Epithelial cell of proximal tubule (primary cell): ENCODE data around the gene TMEM131L. TPM values are rescaled to one million over a fixed set of nuclear protein-coding genes. Genes with fewer than 3 reads are reported as not detected.

Source experiments
- DNase-seq: peaks from one replicate; pipeline ENCODE4 v3.0.0-alpha.2; 2011; ENCODE audit warnings: low read depth
- H3K4me3 ChIP-seq: 2 replicates; pipeline ENCODE4 v1.5.1; 2011; ENCODE audit warnings: low read depth, mild to moderate bottlenecking, low read length
- total RNA-seq: library from RNA; depleted of rRNA; stranded (reverse); fragments of >200 nt; gene quantifications from 2 replicates; pipeline ENCODE4 v1.2.3, GENCODE V29; 2015
- TF ChIP-seq, protein P1 (sequence below): conservative IDR thresholded peaks from 2 replicates; pipeline ENCODE4 v1.5.1; 2012; ENCODE audit warnings: low read depth, mild to moderate bottlenecking, low read length

Gene TMEM131L
- total RNA-seq, 1 donor from 2014 or later, result 4.5 TPM

DNA sequence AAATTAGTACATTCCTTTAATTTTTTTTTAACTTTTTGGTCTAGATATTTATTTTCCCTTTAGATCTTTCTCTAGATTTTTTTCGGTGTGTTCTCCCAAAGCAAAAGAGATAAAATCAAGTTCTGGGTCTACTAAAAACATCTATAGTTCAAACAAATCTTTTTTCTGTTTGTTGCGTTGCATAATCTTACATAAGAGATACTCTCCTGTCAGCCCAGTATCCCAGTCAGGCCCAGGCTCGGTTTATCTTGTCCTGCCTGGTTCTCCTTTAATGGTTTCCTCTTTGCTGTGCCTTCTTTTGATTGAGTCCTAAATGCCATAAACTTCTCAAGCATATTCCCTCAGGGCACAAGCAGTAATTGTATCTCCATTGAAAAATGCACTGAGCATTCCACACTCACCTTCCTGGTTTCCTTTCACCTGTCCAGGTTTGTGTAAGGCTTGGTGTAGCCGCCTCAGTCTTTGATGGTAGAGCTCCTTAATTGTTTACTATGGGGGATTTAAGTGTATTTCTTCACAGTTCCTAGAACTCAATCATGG is 104.9 kb downstream of the TMEM131L start:
- no peak overlapping the region for H3K4me3 ChIP-seq
- no peak for DNase-seq
- TF ChIP-seq, protein P1, sequence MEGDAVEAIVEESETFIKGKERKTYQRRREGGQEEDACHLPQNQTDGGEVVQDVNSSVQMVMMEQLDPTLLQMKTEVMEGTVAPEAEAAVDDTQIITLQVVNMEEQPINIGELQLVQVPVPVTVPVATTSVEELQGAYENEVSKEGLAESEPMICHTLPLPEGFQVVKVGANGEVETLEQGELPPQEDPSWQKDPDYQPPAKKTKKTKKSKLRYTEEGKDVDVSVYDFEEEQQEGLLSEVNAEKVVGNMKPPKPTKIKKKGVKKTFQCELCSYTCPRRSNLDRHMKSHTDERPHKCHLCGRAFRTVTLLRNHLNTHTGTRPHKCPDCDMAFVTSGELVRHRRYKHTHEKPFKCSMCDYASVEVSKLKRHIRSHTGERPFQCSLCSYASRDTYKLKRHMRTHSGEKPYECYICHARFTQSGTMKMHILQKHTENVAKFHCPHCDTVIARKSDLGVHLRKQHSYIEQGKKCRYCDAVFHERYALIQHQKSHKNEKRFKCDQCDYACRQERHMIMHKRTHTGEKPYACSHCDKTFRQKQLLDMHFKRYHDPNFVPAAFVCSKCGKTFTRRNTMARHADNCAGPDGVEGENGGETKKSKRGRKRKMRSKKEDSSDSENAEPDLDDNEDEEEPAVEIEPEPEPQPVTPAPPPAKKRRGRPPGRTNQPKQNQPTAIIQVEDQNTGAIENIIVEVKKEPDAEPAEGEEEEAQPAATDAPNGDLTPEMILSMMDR, result no peak

DNA sequence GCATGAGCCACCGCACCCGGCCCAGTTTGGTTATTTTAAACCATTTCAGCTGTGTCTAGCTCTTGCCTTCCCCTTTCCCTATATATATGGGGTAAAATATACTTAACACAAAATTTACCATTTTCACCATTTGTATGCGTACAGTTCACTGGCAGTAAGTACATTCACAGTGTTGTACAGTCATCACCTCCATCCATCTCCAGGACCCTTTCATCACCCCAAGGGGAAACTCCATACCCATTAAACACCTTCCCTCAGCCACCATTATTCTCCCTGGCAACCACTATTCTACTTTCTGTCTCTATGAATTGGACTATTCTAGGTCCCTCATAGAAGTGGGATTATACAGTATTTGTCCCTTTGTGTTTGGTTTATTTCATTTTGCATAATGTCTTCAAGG is 106.4 kb downstream of the TMEM131L start:
- TF ChIP-seq, protein P1, result no peak
- no peak overlapping the region for H3K4me3 ChIP-seq
- no peak for DNase-seq

DNA sequence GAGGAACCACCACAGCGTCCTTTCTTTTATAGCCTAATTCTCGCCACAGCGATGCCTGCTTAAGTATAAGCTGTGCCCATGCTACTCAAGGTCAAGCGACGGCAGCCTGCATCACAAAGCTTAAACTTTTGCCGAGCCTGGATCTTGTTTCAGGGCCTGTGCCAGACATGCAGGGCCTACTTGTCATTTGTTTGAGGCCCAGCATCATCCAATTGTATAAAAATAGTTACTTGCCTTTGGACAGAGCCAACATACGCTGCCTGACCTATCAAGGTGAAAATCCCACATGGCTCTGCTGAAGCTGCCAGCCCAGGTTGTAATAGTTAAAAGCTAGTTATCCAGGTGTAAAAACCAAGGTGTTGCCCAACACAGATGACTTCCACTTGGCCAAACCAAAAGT is 107.1 kb downstream of the TMEM131L start:
- no peak overlapping the region for H3K4me3 ChIP-seq
- TF ChIP-seq, protein P1, result no peak
- DNase-seq, result no peak

DNA sequence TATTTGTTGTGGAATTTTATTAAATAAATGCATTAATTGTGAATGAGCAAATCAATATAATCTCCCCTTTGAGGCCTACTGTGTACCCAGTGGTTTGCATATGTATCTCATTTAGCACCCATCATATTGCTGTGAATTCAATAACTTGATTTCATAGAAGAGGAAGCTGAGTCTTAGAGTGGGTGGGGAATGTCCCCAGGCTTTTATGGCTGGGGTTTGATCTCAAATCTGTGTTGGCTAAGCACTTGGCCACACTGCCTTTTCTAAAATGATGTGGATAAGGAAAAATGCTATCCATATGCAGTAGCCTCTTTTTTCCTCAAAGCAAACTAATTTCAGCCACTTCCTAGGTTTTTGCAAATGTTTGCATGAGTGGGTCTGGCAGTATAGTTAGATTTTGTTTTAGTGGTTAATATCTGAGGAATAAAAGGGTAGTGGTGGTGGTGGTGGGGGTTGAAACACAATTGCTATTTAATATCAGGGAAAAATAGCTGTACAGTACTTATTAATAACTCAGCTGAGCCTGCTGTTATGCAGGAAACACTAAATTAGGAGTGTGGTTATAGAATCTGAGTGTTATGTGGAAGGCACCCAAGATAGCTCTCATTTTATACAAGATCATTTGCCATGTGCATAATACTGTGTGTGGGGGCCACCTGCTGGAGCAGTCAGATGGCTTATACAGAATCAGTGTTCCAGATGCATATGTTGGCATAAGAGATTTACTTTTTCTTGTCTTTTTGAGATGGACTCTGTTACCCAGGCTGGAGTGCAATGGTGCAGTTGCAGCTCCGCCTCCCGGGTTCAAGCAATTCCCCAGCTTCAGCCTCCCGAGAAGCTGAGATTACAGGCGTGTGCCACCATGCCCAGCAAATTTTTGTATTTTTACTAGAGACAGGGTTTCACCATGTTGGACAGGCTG is 108.0 kb downstream of the TMEM131L start:
- no peak overlapping the region for H3K4me3 ChIP-seq
- TF ChIP-seq, protein P1, result peak; percentile 78
- DNase-seq, result no peak

DNA sequence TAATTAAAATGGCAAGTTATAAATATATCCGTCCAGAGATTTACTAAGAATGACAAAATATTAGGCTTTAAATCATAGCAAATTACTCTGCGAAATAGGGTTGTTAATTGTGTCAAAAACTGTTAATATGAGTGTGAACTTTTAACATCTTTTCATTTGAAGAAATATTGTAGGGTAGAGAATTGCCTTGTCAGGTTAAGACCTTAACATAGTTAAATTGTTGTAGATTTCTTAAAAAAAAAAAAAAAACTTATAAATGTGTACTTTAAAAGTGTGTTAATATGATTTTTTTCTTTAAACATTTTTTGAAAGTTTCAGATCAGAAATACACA is 110.2 kb downstream of the TMEM131L start:
- no peak for DNase-seq
- TF ChIP-seq, protein P1, result no peak
- no peak overlapping the region for H3K4me3 ChIP-seq

DNA sequence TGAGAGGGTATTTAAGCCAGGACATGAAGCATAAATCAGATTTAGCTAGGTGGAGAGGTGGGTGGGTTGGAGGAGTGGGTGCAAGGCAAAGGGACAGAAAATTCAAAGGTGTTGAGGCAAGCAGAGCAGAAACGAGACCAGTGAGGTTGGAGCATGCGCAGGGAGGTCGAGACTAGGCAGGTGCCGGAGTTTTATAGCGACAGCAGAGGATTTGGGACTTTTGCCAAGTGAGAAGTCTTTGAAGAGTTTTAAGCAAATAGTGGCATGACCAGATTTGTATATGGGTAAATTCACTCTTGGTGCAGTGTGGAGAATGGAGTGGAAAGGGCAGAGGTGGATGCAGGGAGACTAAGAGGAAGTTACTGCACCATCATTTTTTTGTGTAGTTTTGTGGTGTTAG is 110.9 kb downstream of the TMEM131L start:
- H3K4me3 ChIP-seq, result no peak overlapping the region
- TF ChIP-seq, protein P1, result no peak
- DNase-seq, result no peak

DNA sequence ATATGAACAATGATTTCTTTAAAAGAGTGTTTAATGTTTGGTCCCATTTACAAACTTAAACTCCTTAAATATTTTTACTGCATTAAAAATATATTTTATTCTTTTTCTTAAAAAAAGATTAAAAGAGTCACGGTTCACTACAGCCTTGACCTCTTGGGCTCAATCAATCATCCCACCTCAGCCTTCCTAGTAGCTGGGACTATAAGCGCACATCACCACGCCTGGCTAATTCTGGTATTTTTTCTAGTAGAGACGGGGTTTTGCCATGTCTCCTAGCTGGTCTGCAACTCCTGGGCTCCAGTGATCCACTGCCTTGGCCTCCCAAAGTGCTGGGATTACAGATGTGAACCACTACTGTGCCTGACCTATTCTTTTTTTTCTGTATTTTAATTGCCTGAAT is 113.2 kb downstream of the TMEM131L start:
- no peak for DNase-seq
- H3K4me3 ChIP-seq, result no peak overlapping the region
- TF ChIP-seq, protein P1, result no peak
